HEK293 (cell line): ENCODE data around the gene DHRS13.

Experiments used
- MYNN ChIP-seq: fragments of 450-650 bp; formaldehyde crosslinking; IDR thresholded peaks from 2 replicates; pipeline ENCODE4 v1.5.1; 2016; ENCODE audit warnings: missing biosample characterization, missing genetic modification characterization, borderline replicate concordance
- PRDM1 ChIP-seq: fragments of 450-650 bp; formaldehyde crosslinking; IDR thresholded peaks from 2 replicates; pipeline ENCODE4; 2016; ENCODE audit warnings: missing biosample characterization, missing genetic modification characterization
- ZBTB21 ChIP-seq: fragments of 450-650 bp; formaldehyde crosslinking; IDR thresholded peaks from 2 replicates; pipeline ENCODE4 v1.5.1; 2017; ENCODE audit warnings: missing biosample characterization, missing genetic modification characterization
- ZNF10 ChIP-seq: fragments of 450-650 bp; formaldehyde crosslinking; IDR thresholded peaks from 2 replicates; pipeline ENCODE4 v1.5.1; 2017; ENCODE audit warnings: missing biosample characterization, missing genetic modification characterization
- ZNF19 ChIP-seq: fragments of 450-650 bp; formaldehyde crosslinking; IDR thresholded peaks from 2 replicates; pipeline ENCODE4; 2016; ENCODE audit warnings: missing biosample characterization, missing genetic modification characterization, low read depth
- ZNF501 ChIP-seq: fragments of 450-650 bp; formaldehyde crosslinking; IDR thresholded peaks from 2 replicates; pipeline ENCODE4 v1.5.1; 2016; ENCODE audit warnings: missing biosample characterization, missing genetic modification characterization
- ZNF670 ChIP-seq: fragments of 450-650 bp; formaldehyde crosslinking; IDR thresholded peaks from 2 replicates; pipeline ENCODE4 v1.5.1; 2016; ENCODE audit warnings: missing biosample characterization, missing genetic modification characterization, low read depth
- TF ChIP-seq, protein P1 (sequence below): fragments of 450-650 bp; formaldehyde crosslinking; IDR thresholded peaks from 2 replicates; pipeline ENCODE4 v1.5.1; 2016; ENCODE audit warnings: missing biosample characterization, missing genetic modification characterization
- TF ChIP-seq, protein P2 (sequence below): fragments of 450-650 bp; formaldehyde crosslinking; IDR thresholded peaks from 2 replicates; pipeline ENCODE4 v1.5.0; 2017; ENCODE audit warnings: missing biosample characterization, missing genetic modification characterization, borderline replicate concordance

DNA sequence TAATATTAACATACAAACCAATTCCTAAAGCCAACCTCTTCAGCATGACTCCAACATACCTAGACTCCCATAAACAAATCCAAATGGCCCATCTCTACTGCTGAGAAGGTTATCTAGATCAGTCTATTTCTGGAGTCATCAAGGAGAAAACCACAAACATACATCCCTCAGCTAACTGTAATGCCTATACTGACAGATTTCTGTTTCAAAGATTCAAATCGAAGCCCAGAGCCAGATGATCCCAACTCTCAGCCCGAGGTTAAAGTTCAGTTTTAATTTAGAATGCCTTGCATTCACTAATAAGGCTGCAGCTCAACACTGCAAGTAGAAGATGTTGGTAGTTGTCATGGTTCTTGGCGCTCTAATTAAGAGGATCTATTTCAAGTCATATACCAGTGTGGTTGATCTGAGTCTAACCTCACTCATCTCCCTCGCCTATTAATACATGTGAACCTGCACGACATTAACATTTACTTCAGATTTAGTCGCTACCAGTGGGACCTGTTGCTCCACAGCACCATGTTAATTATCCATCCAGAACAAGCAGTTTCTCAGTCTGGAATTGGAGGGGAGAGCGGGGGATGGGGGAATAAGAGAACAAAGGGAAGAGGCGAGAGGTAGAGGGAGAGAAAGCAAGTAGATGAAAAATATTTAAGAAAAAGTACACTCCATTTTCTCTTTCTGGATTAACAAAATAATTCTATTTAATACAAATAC lies 33.0 kb upstream of the DHRS13 start:
- TF ChIP-seq, protein P1, sequence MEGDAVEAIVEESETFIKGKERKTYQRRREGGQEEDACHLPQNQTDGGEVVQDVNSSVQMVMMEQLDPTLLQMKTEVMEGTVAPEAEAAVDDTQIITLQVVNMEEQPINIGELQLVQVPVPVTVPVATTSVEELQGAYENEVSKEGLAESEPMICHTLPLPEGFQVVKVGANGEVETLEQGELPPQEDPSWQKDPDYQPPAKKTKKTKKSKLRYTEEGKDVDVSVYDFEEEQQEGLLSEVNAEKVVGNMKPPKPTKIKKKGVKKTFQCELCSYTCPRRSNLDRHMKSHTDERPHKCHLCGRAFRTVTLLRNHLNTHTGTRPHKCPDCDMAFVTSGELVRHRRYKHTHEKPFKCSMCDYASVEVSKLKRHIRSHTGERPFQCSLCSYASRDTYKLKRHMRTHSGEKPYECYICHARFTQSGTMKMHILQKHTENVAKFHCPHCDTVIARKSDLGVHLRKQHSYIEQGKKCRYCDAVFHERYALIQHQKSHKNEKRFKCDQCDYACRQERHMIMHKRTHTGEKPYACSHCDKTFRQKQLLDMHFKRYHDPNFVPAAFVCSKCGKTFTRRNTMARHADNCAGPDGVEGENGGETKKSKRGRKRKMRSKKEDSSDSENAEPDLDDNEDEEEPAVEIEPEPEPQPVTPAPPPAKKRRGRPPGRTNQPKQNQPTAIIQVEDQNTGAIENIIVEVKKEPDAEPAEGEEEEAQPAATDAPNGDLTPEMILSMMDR = no peak
- no peak for TF ChIP-seq MYNN (tag by site-specific recombination)
- TF ChIP-seq ZNF10 (tag by site-specific recombination) = no peak
- no peak for TF ChIP-seq ZBTB21
- TF ChIP-seq, protein P2, sequence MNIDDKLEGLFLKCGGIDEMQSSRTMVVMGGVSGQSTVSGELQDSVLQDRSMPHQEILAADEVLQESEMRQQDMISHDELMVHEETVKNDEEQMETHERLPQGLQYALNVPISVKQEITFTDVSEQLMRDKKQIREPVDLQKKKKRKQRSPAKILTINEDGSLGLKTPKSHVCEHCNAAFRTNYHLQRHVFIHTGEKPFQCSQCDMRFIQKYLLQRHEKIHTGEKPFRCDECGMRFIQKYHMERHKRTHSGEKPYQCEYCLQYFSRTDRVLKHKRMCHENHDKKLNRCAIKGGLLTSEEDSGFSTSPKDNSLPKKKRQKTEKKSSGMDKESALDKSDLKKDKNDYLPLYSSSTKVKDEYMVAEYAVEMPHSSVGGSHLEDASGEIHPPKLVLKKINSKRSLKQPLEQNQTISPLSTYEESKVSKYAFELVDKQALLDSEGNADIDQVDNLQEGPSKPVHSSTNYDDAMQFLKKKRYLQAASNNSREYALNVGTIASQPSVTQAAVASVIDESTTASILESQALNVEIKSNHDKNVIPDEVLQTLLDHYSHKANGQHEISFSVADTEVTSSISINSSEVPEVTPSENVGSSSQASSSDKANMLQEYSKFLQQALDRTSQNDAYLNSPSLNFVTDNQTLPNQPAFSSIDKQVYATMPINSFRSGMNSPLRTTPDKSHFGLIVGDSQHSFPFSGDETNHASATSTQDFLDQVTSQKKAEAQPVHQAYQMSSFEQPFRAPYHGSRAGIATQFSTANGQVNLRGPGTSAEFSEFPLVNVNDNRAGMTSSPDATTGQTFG (tag by site-specific recombination) = no peak
- TF ChIP-seq ZNF19 (tag by site-specific recombination) = no peak
- no peak for TF ChIP-seq PRDM1 (tag by site-specific recombination)
- TF ChIP-seq ZNF670 (tag by site-specific recombination) = no peak
- no peak for TF ChIP-seq ZNF501 (tag by site-specific recombination)
